Bone marrow (tissue), 2 donors: Measurements from ENCODE around the gene SAT2.
"Not testable (repeated sequence)": the region's sequence is repeated elsewhere in the genome, so short reads cannot be mapped to it uniquely, and the experiment has no call there.

Source experiments
- DNase-seq, 2 donors: peaks; one replicate each; lab custom pipeline; 2025; lab: John Stamatoyannopoulos, UW

Gene SAT2

GRCh38 chr17:7634384-7634783 is 6.8 kb upstream of the SAT2 start:
- DNase-seq, result no peak

- no peak for DNase-seq
Observed at GRCh38 chr17:7633093-7633492, 5.5 kb upstream of the SAT2 start.

GRCh38 chr17:7632492-7632894 is 4.9 kb upstream of the SAT2 start:
- peak in 1 of 2 donors; percentile 56 for DNase-seq

- no peak for DNase-seq
Observed at GRCh38 chr17:7631398-7632380, 4.1 kb upstream of the SAT2 start.

GRCh38 chr17:7629939-7630571 is 2.4 kb upstream of the SAT2 start, which contains the start of gene SHBG:
SHBG (plus strand) TSS chr17:7630135; CDS start chr17:7630173, 38 bp downstream.
- DNase-seq, result no peak

- no peak for DNase-seq
Observed at GRCh38 chr17:7626956-7627249, 718 bp downstream of the SAT2 start.

- no peak for DNase-seq
Observed at GRCh38 chr17:7626307-7626706, 1.3 kb downstream of the SAT2 start.

GRCh38 chr17:7625749-7626148 is 1.9 kb downstream of the SAT2 start:
- DNase-seq, result not testable (repeated sequence)

GRCh38 chr17:7623661-7624060 is 4.0 kb downstream of the SAT2 start:
- DNase-seq, result no peak

- DNase-seq, result no peak
Observed at GRCh38 chr17:7620835-7621234, 6.8 kb downstream of the SAT2 start.

- DNase-seq, result no peak
Observed at GRCh38 chr17:7618608-7619007, 9.0 kb downstream of the SAT2 start.

GRCh38 chr17:7615265-7615747 is 12.3 kb downstream of the SAT2 start:
- no peak for DNase-seq

GRCh38 chr17:7614425-7615264 is 13.0 kb downstream of the SAT2 start, which contains the start of gene FXR2:
FXR2 (minus strand) TSS chr17:7614897; CDS start chr17:7614532, 365 bp downstream.
- DNase-seq, result peak; percentile 98 to 100

GRCh38 chr17:7613769-7614424 is 13.7 kb downstream of the SAT2 start:
- no peak for DNase-seq

- DNase-seq, result no peak
Observed at GRCh38 chr17:7612294-7612640, 15.4 kb downstream of the SAT2 start.

- no peak for DNase-seq
Observed at GRCh38 chr17:7611635-7612293, 15.9 kb downstream of the SAT2 start.

GRCh38 chr17:7610641-7611040 is 17.0 kb downstream of the SAT2 start:
- no peak for DNase-seq

GRCh38 chr17:7606280-7606679 is 21.3 kb downstream of the SAT2 start:
- no peak for DNase-seq

- not testable (repeated sequence) for DNase-seq
Observed at GRCh38 chr17:7597561-7597960, 30.1 kb downstream of the SAT2 start.

GRCh38 chr17:7593296-7593695 is 34.3 kb downstream of the SAT2 start:
- no peak for DNase-seq

GRCh38 chr17:7592422-7593021 is 35.1 kb downstream of the SAT2 start:
- DNase-seq, result no peak
